Femur (tissue), 1 donor: Measurements from ENCODE around the gene RMDN2.
"Not testable (repeated sequence)": the region's sequence is repeated elsewhere in the genome, so short reads cannot be mapped to it uniquely, and the experiment has no call there.

ENCODE experiments used
- DNase-seq: peaks from one replicate; pipeline ENCODE4 v3.0.0-alpha.2; 2017

Gene RMDN2

GRCh38 chr2:37997629-37998028 lies 72.5 kb downstream of the RMDN2 start:
- no peak for DNase-seq

DNA sequence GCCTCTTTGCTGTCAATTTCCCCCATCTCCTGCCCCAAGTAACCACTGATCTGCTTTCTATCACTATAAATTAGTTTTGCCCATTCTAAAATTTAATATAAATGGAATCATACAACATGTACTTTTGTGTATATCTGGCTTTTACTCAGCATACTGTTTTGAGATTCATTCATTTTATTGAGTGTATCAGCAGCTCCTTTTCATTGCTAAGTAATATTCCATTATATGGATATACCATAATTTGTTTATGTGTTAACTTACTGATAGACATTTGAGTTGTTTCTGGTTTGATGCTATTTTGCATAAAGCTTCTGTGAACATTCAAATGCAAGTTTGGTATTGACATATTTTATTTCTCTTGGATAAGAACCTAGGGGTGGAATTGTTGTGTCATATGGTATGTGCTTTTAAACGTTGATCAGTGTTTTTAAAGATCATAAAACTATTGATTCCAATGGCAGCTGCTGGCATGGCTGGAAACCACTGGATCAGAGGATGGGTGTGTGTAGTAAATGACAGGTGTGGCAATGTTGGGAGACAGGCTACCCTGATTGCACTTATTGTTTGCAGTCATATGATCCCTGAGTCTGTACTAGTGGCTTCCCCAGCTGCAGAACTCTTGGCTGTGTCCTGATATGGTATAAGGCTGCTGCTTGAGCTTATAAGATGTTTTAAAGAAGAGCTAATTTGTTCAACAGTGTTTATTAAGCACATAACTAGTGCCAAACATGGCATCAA lies 75.6 kb downstream of the RMDN2 start:
- DNase-seq, result no peak

GRCh38 chr2:38010187-38010586 lies 85.1 kb downstream of the RMDN2 start:
- not testable (repeated sequence) for DNase-seq

DNA sequence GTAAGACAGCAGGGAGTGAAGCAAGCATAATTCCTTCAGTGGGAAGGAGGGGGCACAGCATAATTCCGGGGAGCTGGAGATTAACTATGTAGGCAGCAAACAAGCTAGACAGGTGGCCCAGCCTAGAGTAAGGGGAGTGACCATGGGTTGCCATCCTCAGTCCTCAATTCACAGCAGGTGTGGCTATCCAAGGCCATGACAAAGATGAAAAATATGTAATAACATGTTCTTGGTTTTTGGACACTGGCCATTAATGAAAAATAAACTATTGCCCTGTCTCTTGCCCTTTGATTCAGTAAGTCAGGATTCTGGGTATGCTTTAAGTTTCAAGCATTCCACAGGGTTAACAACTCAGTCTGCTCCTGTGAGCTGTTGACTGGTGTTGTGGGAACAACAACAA lies 85.9 kb downstream of the RMDN2 start:
- no peak for DNase-seq

DNA sequence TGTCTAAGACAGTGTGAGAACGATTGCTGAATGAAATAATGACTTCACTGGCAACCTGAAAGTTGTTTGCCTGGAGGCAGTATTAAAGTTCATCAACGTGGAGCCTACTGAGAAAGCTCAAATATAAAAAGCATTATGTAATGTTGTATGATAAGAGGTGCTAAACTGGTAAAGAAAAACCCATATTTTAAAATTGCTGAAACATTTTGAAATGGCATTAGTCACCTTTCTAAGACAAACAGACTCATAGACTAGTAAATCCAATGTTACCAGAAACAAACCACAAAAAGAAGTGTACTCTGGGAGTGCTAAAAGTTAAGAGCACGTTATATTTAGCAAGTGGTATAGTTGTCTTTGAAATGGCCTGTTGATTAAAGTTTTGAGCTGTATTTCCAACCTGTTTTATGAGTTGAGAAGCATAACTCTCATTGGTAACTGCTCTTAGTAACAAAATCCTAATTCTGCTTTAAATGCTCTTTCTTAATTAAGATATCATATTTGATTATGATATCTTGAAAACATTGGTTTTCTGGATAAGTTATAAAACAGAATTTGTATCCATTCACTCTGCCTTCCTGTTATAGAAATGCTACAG lies 88.2 kb downstream of the RMDN2 start:
- no peak for DNase-seq

DNA sequence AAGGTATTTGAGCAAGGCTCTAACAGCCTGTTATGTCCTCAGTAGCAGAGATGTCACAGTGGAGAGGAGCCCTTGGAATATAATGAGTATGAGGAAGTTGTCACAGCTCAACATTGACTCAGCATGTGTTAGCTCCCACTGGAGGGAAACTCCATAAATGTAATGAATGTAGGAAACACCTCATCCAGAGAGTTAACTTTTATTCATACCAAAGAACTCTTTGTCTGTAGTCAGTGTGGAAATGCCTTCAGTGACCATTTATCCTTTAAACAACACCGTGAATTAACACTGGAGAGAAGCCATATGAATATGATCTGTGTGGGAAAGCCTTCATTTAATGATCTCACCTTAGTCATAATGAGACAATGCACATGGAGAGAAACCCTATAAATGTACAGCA lies 91.1 kb downstream of the RMDN2 start:
- DNase-seq, result no peak

DNA sequence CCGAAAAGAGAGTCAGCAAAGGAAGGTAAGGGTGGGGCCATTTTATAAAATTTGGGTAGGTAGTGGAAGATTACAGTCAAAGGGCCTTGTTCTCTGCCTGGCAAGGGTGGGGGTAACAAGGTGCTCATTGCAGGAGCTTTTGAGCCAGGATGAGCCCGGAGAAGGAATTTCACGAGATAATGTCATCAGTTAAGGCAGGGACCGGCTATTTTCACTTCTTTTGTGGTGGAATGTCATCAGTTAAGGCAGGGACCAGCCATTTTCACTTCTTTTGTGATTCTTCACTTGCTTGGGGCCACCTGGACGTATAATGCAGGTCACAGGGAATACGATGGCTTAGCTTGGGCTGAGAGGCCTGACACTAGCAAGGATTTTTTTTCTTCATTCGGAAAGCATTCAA lies 92.7 kb downstream of the RMDN2 start:
- DNase-seq, result no peak

GRCh38 chr2:38020359-38021069 lies 95.4 kb downstream of the RMDN2 start:
- DNase-seq, result not testable (repeated sequence)

DNA sequence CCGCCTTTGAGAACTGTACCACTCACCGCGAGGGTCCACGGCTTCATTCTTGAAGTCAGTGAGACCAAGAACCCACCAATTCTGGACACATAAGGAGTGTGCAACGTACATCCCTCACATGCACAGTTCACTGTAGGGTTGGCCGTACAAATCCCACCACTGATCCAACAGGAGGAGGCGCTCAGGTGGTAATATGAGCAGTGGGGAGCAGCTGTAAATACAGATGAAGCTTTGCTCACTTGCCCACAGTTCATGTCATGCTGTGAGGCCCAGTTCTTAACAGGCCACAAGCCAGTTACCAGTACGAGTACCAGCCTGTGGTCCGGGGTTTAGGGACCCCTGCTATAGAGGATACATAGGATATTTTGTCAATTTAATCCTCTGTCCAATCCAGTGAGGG lies 96.5 kb downstream of the RMDN2 start:
- no peak for DNase-seq

DNA sequence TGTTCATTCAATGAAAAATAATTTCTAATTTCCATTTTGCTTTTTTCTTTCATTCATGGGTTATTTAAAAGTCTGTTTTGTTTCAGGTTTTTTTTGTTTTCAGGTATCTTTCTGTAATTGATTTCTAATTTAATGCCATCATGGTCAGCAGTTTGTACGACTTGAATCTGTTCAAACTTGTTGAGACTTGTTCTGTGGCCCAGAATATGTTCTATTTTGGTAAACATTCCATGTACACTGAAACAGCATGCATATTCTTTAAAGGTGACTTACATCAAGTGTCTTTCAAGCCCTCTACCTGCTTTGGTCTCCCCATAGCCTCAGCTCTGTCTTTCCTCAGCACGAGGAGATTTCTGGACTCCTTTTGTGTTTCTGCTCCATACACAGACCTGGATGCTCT lies 101.8 kb downstream of the RMDN2 start:
- DNase-seq, result no peak

GRCh38 chr2:38028829-38029228 lies 103.7 kb downstream of the RMDN2 start:
- DNase-seq, result no peak

DNA sequence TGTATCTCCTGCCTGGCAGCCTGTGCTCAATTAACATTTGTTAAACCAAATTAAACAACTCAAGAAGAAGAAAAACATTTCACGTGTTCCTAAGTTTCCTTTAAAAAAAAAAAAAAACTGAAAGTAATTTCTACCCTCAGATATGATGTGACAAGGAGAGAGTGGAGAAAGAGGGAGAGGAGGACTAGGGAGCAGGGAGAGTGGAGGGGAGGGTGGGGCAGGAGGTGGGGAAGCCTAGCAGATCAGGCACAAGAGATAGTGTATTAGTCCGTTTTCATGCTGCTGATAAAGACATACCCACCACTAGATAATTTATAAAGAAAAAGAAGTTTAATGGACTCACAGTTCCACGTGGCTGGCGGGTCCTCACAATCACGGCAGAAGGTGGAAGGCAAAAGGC lies 104.4 kb downstream of the RMDN2 start:
- no peak for DNase-seq

DNA sequence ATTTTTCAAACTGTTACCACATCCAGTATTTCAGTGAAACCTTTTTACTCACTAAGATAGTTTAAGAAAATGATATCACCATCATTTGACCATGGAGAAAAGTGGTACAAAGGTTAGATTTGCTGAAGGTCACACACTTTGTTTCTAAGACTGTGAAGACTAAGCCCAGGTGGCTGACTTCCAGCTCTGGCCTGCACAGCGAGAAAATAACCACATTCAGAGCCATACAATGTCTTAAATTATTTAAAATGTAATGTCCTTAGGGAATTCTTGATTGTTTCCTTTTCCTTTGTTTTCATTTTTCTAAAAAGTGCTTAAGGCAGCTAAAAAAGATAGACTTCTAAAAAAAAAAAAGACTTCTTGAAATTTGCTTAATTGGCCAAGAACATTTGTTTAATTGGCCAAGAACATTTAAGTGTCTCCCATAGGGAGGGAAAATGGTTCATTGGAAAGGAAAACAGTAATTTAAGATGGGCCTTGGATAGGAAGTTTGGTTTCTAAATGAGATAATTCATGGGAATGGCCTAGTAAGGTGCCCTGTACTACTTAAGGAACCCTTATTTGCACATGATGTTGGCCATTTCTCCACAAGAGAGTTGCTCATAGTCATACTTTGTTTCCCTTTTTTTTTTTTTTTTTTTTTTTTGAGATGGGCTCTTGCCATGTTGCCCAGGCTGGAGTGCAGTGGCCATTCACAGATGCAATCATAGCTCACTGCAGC lies 105.7 kb downstream of the RMDN2 start:
- DNase-seq, result peak; percentile 32

DNA sequence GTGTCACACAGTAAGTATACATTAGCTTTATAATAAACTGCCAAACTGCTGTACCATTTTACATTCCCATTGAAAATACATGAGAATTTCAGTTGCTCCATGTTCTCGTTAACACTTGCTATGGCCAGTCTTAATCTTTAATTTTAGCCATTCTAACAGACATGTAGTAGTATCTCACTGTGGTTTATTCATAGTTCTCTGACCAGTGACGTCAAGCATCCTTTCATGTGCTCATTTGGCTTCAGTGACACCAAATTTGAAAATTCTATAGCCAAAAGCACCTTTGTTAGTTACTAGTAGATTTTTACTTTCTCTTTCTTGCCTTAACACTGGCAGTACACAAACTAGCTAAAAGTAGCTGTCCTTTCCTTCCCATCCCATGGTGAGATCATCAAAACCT lies 107.9 kb downstream of the RMDN2 start:
- DNase-seq, result no peak

GRCh38 chr2:38033646-38034045 lies 108.6 kb downstream of the RMDN2 start:
- no peak for DNase-seq

DNA sequence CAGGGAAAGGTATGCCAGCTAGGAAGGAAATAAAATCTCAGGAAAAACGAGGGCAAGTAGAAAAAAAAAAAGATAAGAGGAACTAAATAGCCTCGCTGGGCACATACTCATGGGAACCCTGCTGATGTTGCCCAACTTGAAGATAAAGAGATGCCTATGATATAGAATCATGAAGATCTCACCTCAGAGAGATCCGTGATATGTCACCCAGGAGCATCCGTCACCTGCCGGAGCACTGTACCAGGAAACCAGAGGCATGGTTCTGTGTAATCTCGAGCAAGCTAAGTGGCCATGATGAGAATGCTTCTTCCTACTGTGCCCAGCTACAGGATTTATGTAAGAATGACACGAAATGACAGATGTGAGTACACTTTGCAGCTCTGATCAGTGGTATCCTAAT lies 110.9 kb downstream of the RMDN2 start:
- no peak for DNase-seq

GRCh38 chr2:38037325-38037724 lies 112.2 kb downstream of the RMDN2 start:
- no peak for DNase-seq

- DNase-seq, result peak; percentile 63
These were observed 112.9 kb downstream of the RMDN2 start for GRCh38 chr2:38037757-38038621.

DNA sequence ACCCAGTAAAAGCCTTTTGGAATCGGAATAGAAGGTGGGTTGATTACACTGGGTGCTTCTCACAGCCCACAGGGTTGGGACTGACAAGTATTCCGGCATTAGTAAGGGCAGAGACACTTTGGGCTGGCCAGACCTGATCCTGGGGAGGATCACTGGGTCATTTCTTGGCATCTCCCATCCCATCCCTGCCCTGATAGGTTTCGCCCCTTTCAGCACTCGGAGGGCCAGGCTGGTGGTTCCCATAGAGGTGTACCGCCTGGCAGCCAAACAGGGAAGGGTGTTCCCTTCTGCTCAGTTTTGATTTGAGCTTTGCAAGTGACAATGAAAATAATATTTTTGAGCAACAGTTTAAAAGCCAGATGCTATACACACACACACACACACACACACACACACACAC lies 113.6 kb downstream of the RMDN2 start:
- no peak for DNase-seq

DNA sequence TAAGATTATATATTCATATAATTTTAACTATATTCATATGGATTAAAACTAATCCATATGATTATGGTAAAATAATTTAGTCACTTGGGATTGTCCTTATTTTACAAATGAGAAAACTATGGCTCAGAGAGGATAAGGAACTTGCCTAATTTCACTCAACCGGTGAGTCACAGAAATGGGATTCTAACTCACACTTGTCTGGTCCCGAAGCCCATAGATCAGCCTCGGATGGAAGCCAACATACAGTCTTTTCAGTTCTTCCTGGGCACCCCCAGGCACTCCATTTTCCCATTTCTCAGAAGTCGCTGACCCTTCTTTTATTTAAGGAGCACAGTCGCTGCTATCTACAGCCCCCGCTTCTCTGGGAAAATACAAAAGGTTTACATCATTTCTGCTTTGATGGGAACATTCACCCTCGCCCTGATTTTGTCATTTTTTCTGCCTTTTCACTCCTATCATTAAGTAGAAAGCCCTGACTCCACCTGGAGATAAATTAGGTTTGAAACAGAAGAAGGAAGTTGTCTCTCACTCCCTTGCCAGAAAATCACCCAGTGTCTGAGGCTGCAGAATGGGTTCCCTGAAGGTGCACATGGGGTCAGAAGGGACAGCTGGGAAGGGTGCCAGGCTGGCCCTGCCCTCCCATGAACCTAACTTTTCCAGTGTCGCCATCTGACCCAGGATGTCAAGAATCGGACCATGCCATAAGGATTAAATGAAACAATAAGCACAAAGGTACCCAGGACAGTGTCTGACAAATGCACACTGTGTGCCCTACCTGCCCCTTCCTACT lies 114.2 kb downstream of the RMDN2 start:
- no peak for DNase-seq

- no peak for DNase-seq
These were observed 120.7 kb downstream of the RMDN2 start for GRCh38 chr2:38045811-38046210.

DNA sequence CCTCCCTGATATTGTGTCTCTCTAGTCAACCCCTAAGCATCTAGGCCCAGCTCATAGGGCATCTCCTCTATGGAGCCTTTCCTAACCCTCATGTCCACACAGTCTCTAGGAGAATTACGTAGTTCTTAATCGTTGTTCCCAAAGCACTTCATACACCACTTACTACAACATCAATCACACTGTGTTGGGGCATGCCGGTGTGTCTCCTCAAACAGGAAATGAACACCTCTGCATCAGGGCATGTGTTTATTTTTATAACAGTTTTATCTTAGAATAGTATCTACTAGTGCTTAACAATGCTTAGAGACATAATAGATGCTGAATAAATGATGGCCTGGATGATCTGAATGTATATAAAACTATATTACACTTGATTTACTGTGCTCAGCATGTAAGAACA lies 131.1 kb downstream of the RMDN2 start:
- no peak for DNase-seq
